HCT116 (cell line): ENCODE results near the gene SPI1. TPM values are rescaled to one million over a fixed set of nuclear protein-coding genes. Genes with fewer than 3 reads are reported as not detected.

Source experiments
- ATAC-seq: fragments of 200-7000 bp; cut with Tn5 transposase; 2 replicates; pipeline ENCODE4 v1.9.1; 2020; ENCODE audit warnings: mild to moderate bottlenecking, moderate library complexity
- BruUV-seq: library from RNA; stranded (reverse); fragments of 400-500 nt; replicated peaks from 2 replicates; lab custom pipeline; 2021; lab: Mats Ljungman, UMichigan
- CTCF ChIA-PET: fragments of 300-600 bp; sonication (Branson Sonifier 250); formaldehyde crosslinking; loops from one replicate; lab custom pipeline; 2021; ENCODE audit warnings: antibody characterized with exemption; lab: Charles Lee
- POLR2A ChIA-PET: fragments of 300-600, 350-600 bp; sonication (Branson Sonifier 250); formaldehyde crosslinking; loops from one replicate; lab custom pipeline; 2021; ENCODE audit warnings: antibody characterized with exemption; lab: Charles Lee
- RAD21 ChIA-PET, 2 experiments: fragments of 300-600 bp; sonication (Branson Sonifier 250); formaldehyde crosslinking; loops; one replicate each; lab custom pipeline; 2023; ENCODE audit warnings: low total read pairs in 2 of 2; ENCODE audit not compliant: uncharacterized antibody in 2 of 2, unreplicated experiment in 2 of 2, low non-redundant PET in 1 of 2; lab: Charles Lee
- DNase-seq: peaks from one replicate; pipeline ENCODE4 v3.0.0-alpha.2; 2010; ENCODE audit warnings: low read depth, low spot score
- H2AFZ ChIP-seq: fragments of 200-600 bp; shearing (Covaris generic), sonication (generic); 2 replicates; pipeline ENCODE4 v1.6.1; 2017; ENCODE audit warnings: low read depth, mixed run types, mixed read lengths, antibody characterized with exemption, low read length; ENCODE audit not compliant: poor library complexity, severe bottlenecking
- H3K27ac ChIP-seq: 2 replicates; pipeline ENCODE4 v1.5.1; 2012; ENCODE audit warnings: low read depth, low read length
- H3K27me3 ChIP-seq: fragments of 200-600 bp; sonication (generic); 2 replicates; pipeline ENCODE4 v1.6.1; 2016; ENCODE audit warnings: mixed run types, low read length, mixed read lengths; ENCODE audit not compliant: insufficient read depth
- H3K36me3 ChIP-seq, 2 experiments: fragments of 200-500 bp in 1 of 2; fragments of 200-600 bp in 1 of 2; sonication (Bioruptor generic) in 1 of 2; sonication (generic) in 1 of 2; 2 replicates each; pipeline versions ENCODE4 v1.5.1 to v1.6.1; 2014 to 2016; ENCODE audit warnings: low read length in 2 of 2, inconsistent platforms in 1 of 2, mixed read lengths in 1 of 2, mixed run types in 1 of 2; ENCODE audit not compliant: insufficient read depth in 2 of 2, control insufficient read depth in 1 of 2
- H3K4me1 ChIP-seq, 2 experiments: fragments of 200-600 bp in 1 of 2; sonication (generic) in 1 of 2; 2 replicates each; pipeline versions ENCODE4 v1.5.1 to v1.6.1; 2012 to 2017; ENCODE audit warnings: low read length in 2 of 2, inconsistent platforms in 1 of 2, mild to moderate bottlenecking in 1 of 2, mixed read lengths in 1 of 2, mixed run types in 1 of 2, moderate library complexity in 1 of 2; ENCODE audit not compliant: insufficient read depth in 2 of 2, control insufficient read depth in 1 of 2
- H3K4me2 ChIP-seq: fragments of 200-600 bp; sonication (generic); 2 replicates; pipeline ENCODE4 v1.6.1; 2017; ENCODE audit warnings: mixed run types, low read length, mixed read lengths
- H3K4me3 ChIP-seq, 2 experiments: fragments of 200-600 bp in 1 of 2; sonication (generic) in 1 of 2; replicated peaks in 1 of 2; 2 replicates each; pipeline ENCODE4 v1.5.1; 2011 to 2016; ENCODE audit warnings: low read length in 2 of 2, control low read depth in 1 of 2, low read depth in 1 of 2, mild to moderate bottlenecking in 1 of 2, mixed read lengths in 1 of 2, mixed run types in 1 of 2
- H3K79me2 ChIP-seq: fragments of 200-600 bp; sonication (generic); 2 replicates; pipeline ENCODE4 v1.6.1; 2017; ENCODE audit warnings: mild to moderate bottlenecking, mixed run types, low read length, moderate library complexity, mixed read lengths; ENCODE audit not compliant: insufficient read depth
- H3K9ac ChIP-seq: fragments of 200-600 bp; sonication (generic); 2 replicates; pipeline ENCODE4 v1.6.1; 2016; ENCODE audit warnings: low read length, mixed read lengths
- H3K9me2 ChIP-seq: fragments of 200-600 bp; sonication (generic), shearing (Covaris generic); 2 replicates; pipeline ENCODE4 v1.6.1; 2017; ENCODE audit warnings: mixed run types, mild to moderate bottlenecking, moderate library complexity; ENCODE audit not compliant: insufficient read depth
- H3K9me3 ChIP-seq, 2 experiments: fragments of 200-500 bp in 1 of 2; fragments of 200-600 bp in 1 of 2; sonication (Bioruptor generic) in 1 of 2; sonication (generic) in 1 of 2; 2 replicates each; pipeline ENCODE4 v1.6.1; 2014 to 2017; ENCODE audit warnings: low read length in 2 of 2, mixed read lengths in 2 of 2, inconsistent platforms in 1 of 2, low read depth in 1 of 2, mild to moderate bottlenecking in 1 of 2, mixed run types in 1 of 2, moderate library complexity in 1 of 2; ENCODE audit not compliant: control insufficient read depth in 1 of 2, insufficient read depth in 1 of 2
- H4K20me1 ChIP-seq: fragments of 200-600 bp; sonication (generic), shearing (Covaris generic); 2 replicates; pipeline ENCODE4 v1.6.1; 2017; ENCODE audit warnings: mixed run types, mild to moderate bottlenecking, moderate library complexity; ENCODE audit not compliant: insufficient read depth
- CEBPB ChIP-seq: IDR thresholded peaks from 2 replicates; pipeline ENCODE4 v1.6.1; 2012; ENCODE audit warnings: low read depth
- EGR1 ChIP-seq: IDR thresholded peaks from 2 replicates; pipeline ENCODE4 v1.6.1; 2012; ENCODE audit warnings: low read depth
- MAX ChIP-seq: IDR thresholded peaks from 2 replicates; pipeline ENCODE4 v1.6.1; 2012
- RAD21 ChIP-seq: IDR thresholded peaks from 2 replicates; pipeline ENCODE4 v1.6.1; 2012; ENCODE audit warnings: low read depth, mild to moderate bottlenecking
- SRF ChIP-seq: IDR thresholded peaks from 2 replicates; pipeline ENCODE4 v1.6.1; 2012; ENCODE audit warnings: low read depth
- YY1 ChIP-seq: IDR thresholded peaks from 2 replicates; pipeline ENCODE4 v1.6.1; 2011; ENCODE audit warnings: low read length, low read depth, moderate library complexity, mild to moderate bottlenecking; ENCODE audit not compliant: insufficient replicate concordance; ENCODE audit errors: extremely low read depth
- ZBTB33 ChIP-seq: IDR thresholded peaks from 2 replicates; pipeline ENCODE4 v1.6.1; 2011; ENCODE audit warnings: mild to moderate bottlenecking, low read length, moderate library complexity; ENCODE audit not compliant: insufficient replicate concordance; ENCODE audit errors: extremely low read depth
- ZFX ChIP-seq: fragments of 450-650 bp; IDR thresholded peaks from 2 replicates; pipeline ENCODE4 v1.6.1; 2017
- ZNF274 ChIP-seq: fragments of 200-500 bp; sonication (Bioruptor generic); IDR thresholded peaks from 2 replicates; pipeline ENCODE4 v1.6.1; 2014; ENCODE audit warnings: mild to moderate bottlenecking, low read depth, low read length, inconsistent platforms
- intact Hi-C: fragments of 100-400 bp; cut with micrococcal nuclease; formaldehyde crosslinking; loops from 2 replicates; pipeline ENCODE4 v1.10.0; 2022
- total RNA-seq: library from RNA; stranded (reverse); gene quantifications from one replicate; pipeline ENCODE4 v1.2.1, GENCODE V29; 2021; ENCODE audit not compliant: unreplicated experiment
- TF ChIP-seq, protein P1 (sequence below): IDR thresholded peaks from 2 replicates; pipeline ENCODE4 v1.6.1; 2012; ENCODE audit warnings: low read depth
- TF ChIP-seq, protein P2 (sequence below), 3 experiments: fragments of 200-600 bp in 1 of 3; sonication (generic) in 1 of 3; IDR thresholded peaks in 2 of 3; conservative IDR thresholded peaks in 1 of 3; 2 replicates each; pipeline ENCODE4 v1.5.1; 2012 to 2017; ENCODE audit warnings: low read depth in 2 of 3, low read length in 2 of 3, antibody characterized with exemption in 1 of 3, borderline replicate concordance in 1 of 3, control low read depth in 1 of 3, mild to moderate bottlenecking in 1 of 3, mixed read lengths in 1 of 3, mixed run types in 1 of 3, moderate library complexity in 1 of 3; ENCODE audit not compliant: insufficient read depth in 1 of 3

The SPI1 gene
- total RNA-seq, 1 experiment from 2014 or later, result 0.32 TPM

- H3K79me2 ChIP-seq, result no peaks in the 10 kb centered on the region
- ATAC-seq, result no peak
- no peak overlapping the region for H2AFZ ChIP-seq
- H3K36me3 ChIP-seq, result no peaks in the 10 kb centered on the region
- ChIA-PET RAD21 (no interaction called here), POLR2A (no interaction called here)
- H3K27me3 ChIP-seq, result no peaks in the 10 kb centered on the region
- H3K9me3 ChIP-seq, result no peaks in the 10 kb centered on the region
- no peak for DNase-seq
- BruUV-seq, result no TSS peak
- H3K9ac ChIP-seq, result no peak overlapping the region
- intact Hi-C loops, result no loop called here
- TF ChIP-seq, protein P1, sequence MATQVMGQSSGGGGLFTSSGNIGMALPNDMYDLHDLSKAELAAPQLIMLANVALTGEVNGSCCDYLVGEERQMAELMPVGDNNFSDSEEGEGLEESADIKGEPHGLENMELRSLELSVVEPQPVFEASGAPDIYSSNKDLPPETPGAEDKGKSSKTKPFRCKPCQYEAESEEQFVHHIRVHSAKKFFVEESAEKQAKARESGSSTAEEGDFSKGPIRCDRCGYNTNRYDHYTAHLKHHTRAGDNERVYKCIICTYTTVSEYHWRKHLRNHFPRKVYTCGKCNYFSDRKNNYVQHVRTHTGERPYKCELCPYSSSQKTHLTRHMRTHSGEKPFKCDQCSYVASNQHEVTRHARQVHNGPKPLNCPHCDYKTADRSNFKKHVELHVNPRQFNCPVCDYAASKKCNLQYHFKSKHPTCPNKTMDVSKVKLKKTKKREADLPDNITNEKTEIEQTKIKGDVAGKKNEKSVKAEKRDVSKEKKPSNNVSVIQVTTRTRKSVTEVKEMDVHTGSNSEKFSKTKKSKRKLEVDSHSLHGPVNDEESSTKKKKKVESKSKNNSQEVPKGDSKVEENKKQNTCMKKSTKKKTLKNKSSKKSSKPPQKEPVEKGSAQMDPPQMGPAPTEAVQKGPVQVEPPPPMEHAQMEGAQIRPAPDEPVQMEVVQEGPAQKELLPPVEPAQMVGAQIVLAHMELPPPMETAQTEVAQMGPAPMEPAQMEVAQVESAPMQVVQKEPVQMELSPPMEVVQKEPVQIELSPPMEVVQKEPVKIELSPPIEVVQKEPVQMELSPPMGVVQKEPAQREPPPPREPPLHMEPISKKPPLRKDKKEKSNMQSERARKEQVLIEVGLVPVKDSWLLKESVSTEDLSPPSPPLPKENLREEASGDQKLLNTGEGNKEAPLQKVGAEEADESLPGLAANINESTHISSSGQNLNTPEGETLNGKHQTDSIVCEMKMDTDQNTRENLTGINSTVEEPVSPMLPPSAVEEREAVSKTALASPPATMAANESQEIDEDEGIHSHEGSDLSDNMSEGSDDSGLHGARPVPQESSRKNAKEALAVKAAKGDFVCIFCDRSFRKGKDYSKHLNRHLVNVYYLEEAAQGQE, result no peak
- TF ChIP-seq RAD21 (no peak), ZFX (no peak), MAX (no peak), EGR1 (no peak), ZBTB33 (no peak), ZNF274 (no peak), CEBPB (no peak), SRF (no peak), YY1 (no peak)
- TF ChIP-seq, protein P2, sequence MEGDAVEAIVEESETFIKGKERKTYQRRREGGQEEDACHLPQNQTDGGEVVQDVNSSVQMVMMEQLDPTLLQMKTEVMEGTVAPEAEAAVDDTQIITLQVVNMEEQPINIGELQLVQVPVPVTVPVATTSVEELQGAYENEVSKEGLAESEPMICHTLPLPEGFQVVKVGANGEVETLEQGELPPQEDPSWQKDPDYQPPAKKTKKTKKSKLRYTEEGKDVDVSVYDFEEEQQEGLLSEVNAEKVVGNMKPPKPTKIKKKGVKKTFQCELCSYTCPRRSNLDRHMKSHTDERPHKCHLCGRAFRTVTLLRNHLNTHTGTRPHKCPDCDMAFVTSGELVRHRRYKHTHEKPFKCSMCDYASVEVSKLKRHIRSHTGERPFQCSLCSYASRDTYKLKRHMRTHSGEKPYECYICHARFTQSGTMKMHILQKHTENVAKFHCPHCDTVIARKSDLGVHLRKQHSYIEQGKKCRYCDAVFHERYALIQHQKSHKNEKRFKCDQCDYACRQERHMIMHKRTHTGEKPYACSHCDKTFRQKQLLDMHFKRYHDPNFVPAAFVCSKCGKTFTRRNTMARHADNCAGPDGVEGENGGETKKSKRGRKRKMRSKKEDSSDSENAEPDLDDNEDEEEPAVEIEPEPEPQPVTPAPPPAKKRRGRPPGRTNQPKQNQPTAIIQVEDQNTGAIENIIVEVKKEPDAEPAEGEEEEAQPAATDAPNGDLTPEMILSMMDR (IDR thresholded peaks at IDR 0.05 in 2 of 3, conservative IDR thresholded peaks at IDR 0.05 in 1 of 3; ENCODE audit: borderline replicate concordance in 1 of 3, insufficient read depth in 1 of 3, low read depth in 2 of 3, low read length in 2 of 3), result no peak
- TF ChIP-seq, all 23 proteins: peak for 0
- no peak overlapping the region for H3K4me2 ChIP-seq
- H3K4me1 ChIP-seq, result peaks cover 6 to 14% of the 10 kb centered on the region in 2 experiments; a peak in 3 of 4 replicates
- no peak overlapping the region for H3K27ac ChIP-seq
- H3K4me3 ChIP-seq, result no peak overlapping the region
- H3K9me2 ChIP-seq, result no peaks in the 10 kb centered on the region
- CTCF ChIA-PET, result no interaction called here
- H4K20me1 ChIP-seq, result no peaks in the 10 kb centered on the region
Measured at GRCh38 chr11:47340980-47341775, 37.2 kb downstream of the SPI1 start.
